ENCODE data around the gene MPRIP.
"Not testable (repeated sequence)": the region's sequence is repeated elsewhere in the genome, so short reads cannot be mapped to it uniquely, and the experiment has no call there.

The MPRIP gene

DNA sequence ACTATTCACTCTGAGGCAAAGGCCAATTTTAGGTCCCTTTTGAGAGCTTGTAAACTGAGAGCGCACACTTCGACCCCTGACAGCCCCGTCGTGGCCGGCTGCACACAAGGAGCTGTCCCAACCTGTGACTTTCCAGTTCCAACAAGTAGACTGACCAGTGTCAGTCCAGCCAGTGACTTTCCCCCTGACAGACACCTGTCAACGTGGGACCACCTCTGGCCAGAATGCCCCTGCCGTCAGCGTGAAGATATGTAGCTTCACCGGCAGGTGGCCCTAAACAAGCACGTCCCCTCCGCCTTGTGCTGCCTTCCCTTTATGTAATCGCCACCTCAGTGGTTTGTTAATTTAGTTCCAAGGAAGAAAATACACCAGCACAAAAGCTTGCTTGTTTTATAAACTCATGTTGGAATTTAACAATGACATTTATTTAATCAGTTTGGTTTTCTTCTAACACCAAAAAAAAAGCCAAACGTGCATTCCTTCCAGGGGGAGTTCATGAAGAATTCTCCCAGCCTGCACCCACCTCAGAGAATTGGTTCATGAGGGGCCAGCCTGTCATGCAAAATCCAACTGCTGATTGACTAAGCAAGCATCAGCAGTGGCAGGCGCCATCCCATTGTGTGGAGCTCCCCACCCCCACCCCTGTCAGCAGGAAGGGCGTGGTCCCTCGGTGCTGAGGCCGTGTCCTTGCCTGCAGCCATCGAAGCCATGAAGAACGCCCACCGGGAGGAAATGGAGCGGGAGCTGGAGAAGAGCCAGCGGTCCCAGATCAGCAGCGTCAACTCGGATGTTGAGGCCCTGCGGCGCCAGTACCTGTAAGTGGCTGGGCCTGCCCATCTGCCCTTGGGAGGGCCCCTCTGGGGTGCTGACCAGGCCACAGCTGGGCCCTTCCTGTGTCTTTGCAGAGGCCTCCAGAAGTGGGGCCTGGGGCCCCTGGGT lies 130.0 kb downstream of the MPRIP start:
- no peak for DNase-seq

DNA sequence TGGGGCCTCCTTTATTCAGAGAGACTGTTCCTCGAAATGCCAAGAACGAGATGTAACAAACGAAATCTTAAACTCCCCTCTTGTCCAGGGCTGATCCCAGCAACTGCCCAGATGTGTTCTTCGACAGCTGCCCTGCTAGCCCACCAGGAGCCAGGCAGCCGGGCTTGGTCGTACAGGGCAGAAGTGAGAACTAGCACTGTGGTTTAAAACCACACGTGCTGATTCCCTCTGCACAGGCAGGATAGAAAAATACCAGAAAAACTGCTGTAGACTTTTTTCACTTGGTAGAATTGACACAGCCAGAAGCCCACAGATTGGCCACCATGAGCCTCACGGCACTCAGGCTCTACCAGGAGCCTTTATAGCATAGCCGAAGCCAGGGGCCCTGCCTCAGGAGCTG lies 130.7 kb downstream of the MPRIP start:
- no peak for DNase-seq

DNA sequence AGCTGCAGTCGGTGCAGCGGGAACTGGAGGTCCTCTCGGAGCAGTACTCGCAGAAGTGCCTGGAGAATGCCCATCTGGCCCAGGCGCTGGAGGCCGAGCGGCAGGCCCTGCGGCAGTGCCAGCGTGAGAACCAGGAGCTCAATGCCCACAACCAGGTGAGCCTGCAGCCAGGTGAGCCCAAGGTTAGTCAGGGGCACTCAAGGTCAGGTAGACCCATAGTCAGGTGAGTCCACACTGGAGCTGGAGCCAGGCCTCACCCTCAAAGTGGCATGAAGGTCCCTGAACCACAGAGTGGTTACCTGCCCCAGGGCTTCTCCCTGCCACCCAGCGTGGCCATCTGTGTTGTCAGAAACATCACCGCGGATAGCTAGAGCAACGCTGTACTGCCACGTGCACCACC lies 131.7 kb downstream of the MPRIP start:
- no peak for DNase-seq

DNA sequence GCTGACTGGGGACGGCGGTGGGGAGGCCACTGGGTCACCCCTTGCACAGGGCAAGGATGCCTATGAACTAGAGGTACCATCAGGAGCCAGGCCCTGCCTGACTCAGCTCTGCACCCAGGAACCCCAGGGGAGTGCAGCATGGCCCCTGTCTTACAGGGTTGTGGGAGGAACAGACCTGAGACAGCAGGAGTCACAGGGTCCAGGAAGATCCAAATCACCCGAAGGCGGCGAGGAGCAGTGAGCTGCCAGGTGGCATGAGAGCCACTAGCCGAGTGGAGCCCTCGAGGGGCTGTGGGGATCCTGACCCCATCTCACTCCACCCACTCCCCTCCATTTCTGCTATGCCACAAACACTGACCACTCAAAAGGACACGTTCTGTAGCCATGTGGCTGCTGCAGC lies 133.1 kb downstream of the MPRIP start:
- DNase-seq = no peak

DNA sequence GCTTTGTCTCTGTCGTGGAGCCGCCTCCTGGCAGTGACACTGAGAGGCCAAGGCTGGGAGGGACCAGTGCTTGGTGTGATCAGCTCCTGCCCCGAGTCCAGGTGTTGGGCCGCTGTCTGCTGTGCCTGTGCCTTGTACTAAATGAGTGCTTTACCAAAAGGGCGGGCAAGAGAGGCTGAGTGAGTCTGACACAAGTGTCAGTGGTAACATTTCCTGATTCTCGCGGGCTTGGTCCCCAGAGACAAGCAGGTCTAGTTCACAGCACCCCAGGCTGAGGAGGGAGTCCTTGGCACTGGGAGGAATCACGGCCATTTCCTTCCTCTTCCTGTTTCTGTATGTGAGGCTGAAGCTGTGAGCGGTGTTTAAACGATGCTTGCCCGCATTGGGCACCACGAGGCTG lies 133.7 kb downstream of the MPRIP start:
- DNase-seq = no peak

DNA sequence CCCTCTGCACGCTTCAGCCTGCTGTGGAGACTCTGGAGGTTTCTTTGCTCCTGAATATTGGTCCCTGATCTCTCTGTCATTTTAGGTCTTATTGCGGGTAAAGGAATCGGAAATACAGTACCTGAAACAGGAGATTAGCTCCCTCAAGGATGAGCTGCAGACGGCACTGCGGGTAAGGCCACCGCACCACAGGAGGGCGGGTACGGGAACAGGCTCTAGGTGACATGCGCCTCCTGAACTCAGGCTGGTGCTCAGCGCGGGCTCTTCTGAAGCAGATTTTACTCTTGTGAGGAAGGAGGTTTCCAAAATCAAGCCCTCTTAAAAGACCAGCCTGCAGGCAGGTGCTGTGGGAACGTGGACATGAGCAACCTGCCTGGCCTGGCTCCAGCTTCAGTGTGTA lies 134.1 kb downstream of the MPRIP start:
- DNase-seq = no peak

DNA sequence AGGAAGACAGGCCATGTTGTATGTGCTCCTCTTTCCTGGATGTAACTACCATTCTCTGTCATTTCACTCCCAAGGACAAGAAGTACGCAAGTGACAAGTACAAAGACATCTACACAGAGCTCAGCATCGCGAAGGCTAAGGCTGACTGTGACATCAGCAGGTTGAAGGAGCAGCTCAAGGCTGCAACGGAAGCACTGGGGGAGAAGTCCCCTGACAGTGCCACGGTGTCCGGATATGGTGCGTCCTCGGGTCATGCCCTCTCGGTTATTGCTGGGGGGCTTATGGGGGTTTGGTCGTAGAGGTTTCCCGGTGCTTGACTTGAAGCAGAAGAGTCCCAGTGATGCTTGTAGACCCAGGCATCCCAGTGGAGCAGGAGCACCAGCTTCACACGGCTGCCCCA lies 134.9 kb downstream of the MPRIP start:
- DNase-seq = no peak

DNA sequence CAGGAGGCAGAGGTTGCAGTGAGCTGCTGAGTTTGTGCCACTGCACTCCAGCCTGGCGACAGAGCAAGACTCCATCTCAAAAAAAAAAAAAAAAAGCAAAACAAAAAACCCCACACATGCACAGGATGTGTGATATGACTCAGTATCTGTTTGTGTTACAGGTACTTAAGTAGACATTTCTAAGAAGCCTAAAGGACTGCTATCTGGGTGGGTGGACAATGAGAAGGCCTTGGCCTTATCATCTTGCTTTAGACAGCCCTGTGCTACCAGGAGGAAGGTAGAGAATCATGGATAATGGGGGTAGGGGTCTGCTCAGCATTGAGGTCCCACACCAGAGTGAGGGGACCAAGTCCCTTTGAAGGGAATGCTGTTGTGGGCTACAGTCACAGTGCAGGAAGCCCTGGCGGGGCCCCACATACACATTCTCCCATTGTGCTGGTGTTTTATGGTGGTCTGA lies 137.1 kb downstream of the MPRIP start:
- DNase-seq = no peak

DNA sequence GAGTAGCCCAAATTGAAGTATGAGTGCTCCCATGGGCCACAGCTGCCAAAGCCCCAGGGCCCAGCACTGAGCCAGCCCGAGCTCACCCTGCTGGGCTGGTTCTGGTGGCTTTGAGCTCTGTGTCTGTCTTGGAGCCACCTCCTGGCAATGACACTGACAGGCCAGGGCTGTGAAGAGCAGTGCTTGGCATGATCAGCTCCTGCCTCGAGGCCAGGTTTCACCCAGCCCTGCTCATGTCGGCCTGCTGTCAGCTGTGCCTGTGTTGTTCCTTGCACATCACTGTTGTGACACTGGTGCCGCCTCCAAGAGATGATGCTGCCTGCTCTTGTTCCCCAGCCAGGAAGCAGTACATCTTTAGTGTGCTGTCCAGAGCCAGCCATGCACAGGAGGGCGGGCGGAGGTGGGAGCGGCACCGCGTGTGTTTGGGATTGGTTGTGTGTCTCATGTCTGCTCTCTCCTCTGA lies 137.9 kb downstream of the MPRIP start:
- no peak for DNase-seq

DNA sequence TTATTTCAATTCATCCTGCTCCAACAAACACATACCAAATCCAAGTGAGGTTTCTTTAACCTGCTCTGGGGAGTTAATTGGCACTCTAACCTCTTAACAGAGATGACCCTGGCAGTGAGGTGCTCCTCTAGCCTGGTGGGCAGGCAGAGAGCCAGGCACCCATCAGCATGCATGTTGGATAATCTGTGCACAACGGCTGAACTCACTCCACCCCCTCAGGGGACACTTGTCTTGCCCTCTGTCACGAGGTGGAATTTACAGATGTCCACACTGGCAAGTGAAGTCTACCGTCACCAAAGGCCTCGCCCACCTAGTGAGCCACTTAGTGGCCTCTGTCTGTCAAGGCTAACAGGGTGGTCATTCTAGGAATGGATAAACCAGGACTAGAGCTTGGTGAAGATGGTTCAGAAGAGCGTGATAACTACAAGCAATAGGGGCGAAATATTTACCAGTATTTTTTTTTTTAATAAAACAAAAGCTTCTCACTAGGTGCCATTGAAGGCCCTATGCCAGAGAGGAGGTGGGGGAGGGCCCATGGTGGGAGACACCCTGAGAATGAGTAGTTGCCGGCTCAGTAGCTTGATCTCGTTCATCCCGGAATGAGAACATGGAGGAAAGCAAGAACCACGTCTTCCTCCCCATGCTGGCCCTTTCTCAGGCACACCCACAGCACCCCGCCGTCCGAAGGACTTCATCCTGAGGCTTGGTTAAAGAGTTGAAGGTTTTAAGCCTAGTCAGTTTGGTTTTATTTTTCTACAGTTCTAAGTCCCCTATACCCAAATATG lies 138.7 kb downstream of the MPRIP start:
- no peak for DNase-seq

DNA sequence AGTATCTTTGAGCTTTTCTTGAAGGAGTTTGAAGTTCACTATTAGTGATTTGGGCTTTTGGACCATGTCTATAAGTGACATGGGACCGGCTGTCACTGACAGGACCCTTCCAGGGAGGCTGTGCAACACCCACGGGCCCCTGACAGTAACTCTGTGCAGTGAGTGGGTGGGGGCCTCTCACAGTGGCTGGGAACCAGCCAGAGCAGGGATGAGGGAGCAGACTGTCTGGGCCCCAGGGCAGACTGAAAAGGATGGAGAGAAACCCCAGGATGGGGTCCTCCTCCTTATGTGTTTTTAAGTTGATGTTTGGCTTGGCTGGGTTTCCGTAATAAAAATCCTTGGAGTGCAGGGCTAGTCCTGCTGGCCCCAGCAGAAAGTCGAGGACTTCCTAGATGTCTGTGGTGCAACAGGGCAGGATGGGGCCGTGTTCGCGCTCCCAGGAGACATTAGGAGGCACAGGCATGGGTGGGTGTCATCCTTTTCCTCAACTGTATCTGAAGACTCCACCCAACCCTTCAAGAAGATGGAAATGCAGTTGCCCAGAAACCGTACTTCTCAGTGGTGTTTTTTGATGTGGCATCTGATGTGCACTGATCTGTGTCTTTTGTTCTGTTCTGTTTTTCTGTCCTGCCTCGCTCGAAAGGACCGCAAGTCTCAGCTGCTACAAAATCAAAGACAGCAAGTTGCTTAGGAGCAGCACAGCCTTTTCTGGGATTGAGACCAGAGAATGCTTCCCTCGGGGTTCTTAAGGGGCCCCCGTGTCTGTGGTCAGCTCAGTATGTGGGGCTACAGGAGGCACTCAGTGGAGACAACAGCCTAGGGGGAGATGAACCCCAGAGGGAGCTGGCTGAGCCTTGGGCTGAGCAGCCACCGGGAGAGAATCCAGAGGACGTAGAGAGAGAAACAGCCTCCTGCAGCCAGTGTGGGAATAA lies 139.7 kb downstream of the MPRIP start:
- no peak for DNase-seq

DNA sequence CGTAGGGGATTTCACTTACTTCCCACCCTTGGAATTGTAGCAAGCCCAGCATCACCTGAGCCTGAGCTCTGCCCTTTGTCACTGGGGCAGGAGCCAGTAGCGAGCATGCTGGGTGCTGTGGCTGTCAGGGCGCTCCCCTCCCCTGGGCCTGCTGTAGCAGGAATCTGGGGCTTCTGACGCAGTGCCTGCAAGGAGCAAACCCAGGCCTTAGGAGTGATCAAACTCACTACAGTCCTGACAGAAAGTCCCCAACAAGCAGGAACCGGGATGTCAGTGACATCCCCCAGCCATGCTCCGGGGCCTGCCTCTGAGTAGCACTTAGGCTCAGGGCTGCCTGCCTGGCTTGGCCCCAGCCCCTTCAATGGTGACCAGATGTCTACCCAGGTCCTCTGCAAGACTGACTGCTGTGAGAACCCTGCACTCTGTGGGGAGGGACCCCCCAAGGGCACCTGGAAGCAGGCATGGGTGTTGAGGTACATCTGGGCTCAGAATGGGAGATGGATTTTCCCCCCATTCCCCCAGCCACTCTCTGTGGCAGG lies 140.4 kb downstream of the MPRIP start:
- DNase-seq = no peak

DNA sequence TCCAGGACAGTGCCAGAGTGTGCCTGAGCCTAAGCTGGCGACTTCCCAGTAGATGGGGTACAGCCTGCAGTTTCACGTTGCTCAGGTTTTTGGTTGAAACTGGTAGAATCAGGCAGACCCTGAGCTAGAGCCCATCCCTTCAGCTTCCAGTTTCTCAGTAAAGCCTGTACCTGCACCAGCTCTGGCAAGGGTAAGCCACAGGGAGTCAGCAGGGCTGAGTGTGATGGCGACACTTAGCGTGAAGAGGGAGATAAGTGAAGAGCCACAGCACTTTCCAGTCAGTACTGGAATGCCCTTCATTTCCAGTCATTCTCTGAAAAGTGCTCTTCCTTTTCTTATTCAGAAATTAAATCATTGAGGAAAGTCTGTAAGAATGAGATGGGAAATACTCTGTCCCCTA lies 141.5 kb downstream of the MPRIP start:
- no peak for DNase-seq

DNA sequence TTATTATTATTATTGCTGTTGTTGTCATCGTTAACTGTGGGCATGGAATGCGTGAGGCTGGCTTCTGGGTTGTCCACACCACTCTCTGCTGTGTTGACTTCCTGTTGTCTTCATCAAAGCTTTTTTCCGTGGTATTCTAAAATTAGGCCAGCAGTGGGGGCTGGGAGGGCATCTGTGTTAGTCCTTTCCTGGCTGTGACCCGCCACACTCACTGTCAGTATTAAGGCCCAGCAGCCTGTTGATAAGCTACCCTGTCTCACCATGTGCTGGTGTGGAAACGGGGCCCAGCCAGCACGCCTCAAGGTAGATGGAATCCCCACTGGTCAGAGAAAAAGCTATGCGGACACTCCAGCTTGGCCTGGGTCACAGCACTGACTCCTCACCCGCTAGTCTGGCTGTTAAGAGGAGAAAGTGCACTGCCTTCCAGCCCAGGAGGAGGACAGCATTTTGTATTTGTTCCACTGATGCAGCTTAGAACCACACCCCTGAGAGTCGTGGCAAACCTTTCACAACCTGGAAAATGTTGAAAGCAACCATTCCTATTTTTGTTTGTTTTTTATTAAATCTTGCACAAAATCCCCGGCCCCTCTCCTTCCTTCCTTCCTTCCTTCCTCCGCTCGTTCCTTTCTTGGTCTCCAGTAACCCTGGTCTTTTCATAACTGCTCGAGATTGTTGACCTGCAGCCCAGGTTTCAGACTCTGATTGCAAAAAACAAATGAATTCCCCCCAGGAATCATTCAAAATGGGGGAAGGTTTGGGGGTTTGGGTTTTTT lies 142.9 kb downstream of the MPRIP start:
- DNase-seq = not testable (repeated sequence)

DNA sequence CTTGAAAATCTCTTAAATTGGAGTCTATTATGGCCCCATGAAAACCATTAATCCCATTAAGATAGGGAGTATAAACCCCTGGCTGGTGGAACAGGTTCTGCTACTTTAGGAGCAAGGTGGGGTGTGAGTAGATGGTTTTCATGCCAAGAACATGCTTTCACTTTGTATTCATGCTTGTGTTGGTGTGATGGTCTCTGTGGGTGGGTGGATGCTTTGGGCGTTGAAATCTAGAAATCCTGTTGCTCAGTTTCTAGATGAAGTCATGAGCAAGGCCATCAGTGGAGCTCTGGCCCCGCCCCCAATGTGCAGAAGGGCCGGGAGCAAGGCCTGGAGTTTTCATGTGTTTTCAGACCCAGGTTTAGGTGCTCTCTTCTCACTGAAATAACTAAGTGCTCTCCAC lies 143.8 kb downstream of the MPRIP start:
- DNase-seq = no peak

DNA sequence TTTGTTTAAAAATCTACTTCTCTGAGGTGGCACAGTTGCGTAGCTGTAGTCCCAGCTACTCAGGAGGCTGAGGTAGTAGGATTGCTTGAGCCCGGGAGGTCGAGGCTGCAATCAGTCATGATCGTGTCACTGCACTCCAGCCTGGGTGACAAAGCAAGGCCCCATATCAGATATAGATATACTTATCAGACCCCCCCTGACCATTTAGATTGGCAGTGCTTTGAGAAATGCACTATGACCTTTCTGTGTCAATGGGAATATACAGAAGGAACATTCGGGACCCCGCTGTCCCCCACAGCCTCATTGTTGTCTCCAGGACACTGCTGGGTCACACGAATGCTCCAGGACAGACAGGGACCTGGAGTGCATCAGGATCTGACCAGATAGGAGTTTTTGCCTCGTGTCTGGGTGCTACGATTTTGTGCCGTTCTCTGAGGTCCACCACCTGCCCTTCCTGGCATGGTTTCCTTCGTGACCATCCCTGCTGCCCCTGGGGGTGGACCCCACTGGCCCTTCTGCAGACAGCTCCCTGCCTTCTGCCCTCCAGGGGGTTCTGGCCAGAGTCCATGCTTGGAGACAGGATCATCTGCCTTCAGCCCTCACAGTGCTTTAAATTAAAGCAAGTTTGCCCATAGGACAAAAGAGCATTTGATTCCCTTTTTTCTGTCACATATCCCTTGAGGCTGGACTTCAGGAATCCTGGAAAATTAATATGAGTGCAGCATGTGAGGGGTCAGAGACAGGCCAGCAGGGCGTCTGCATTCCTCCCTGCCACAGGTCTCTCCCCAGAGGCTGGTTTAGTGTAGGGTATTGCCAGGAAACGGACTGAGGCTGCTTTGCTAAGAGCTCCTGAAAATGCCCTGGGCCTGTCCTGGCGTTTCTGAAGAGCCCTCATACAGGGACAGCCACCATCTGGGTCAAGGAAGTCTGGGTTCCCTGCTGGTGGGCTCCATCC lies 144.6 kb downstream of the MPRIP start:
- DNase-seq = no peak

DNA sequence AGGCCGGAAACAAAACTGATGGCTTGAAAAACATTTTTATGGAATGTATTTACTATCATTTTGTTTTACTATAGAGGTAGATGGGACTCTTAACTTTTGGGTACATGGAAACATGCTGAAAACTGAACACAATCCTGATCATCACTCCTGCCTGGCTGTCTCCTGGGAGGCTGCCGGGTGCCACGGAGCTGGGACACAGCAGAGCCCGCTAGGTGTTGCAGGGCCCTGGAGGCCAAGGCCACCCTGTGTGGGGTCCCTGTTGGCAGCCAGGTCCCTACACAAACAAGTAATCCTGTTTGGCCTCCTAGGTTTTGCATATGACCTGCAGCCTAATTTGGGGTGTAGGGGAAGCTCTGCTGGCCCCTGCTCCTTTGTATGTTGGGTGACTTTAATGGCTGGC lies 146.3 kb downstream of the MPRIP start:
- no peak for DNase-seq

DNA sequence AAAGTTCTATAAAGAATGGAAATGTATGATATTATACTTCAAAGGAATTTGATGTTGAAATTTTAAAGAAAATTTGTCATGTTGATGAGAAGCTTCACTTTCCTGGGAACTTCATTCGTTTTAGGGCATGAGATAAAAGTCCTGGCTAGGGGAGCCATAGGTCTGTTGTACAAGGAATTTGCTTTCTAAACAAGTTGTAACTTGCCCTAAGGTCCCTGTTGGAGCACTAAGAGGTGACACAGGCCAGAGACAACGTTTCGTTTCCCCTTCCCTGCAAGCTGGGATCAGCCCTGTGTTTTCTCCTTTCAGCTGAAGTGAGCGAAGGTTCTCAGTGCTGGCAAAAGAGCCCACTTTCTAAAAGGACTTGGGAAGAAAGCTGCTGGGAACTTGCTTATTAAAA lies 147.3 kb downstream of the MPRIP start:
- DNase-seq = no peak

DNA sequence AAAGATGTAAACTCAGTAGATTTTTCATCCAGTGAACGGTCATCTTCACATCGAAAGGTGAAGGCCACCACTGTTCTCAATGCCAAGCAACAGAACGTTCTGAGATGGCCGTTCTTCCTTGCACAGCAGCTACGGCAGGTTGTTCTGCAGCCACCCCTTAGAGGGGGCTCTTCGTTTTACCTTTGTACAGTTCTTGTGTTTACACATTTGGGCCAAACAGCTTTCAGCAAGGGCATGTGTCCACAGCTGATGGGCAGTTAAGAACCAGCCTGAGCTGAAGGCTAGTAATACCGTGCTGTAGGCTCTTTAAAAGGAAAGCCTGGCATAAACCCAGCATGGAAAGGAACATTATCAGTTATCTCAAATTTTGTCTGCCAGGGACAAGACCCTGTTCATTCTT lies 147.9 kb downstream of the MPRIP start:
- DNase-seq = no peak

DNA sequence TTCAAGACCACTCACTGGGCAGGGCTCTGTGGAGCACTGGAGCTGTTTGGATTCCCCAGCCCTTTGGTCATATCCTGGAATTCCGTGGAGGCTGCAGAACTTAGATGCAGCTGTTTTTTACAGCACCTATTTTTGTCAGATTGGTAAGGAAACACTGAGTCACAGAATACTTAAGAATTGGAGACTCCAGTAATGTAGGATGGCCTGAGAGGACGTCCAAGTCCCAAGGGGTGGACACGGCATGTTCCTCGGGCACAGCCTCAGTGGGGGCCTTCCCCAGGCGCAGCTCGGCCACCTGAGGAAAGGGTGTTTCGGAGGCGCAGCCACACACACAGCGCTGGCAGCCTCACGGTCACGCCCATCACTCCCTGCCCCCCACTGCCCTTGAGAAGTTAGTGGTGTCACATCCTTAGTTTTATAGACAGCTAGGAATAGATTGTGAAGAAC lies 149.1 kb downstream of the MPRIP start:
- DNase-seq = no peak
